Left kidney (tissue), 2 donors: Measurements from ENCODE around the gene ASB4. TPM values are rescaled to one million over a fixed set of nuclear protein-coding genes. Genes with fewer than 3 reads are reported as not detected.
"Not testable (repeated sequence)": the region's sequence is repeated elsewhere in the genome, so short reads cannot be mapped to it uniquely, and the experiment has no call there.

ENCODE experiments used
- DNase-seq: peaks from one replicate; pipeline ENCODE4 v3.0.0-alpha.2; 2013
- polyA plus RNA-seq: library from polyadenylated mRNA; unstranded; fragments of 120-200 nt; gene quantifications from one replicate; pipeline ENCODE4 v1.2.1, GENCODE V29; 2013; ENCODE audit not compliant: insufficient read length

Gene ASB4
- polyA plus RNA-seq, 1 donor = 0.10 TPM

DNA sequence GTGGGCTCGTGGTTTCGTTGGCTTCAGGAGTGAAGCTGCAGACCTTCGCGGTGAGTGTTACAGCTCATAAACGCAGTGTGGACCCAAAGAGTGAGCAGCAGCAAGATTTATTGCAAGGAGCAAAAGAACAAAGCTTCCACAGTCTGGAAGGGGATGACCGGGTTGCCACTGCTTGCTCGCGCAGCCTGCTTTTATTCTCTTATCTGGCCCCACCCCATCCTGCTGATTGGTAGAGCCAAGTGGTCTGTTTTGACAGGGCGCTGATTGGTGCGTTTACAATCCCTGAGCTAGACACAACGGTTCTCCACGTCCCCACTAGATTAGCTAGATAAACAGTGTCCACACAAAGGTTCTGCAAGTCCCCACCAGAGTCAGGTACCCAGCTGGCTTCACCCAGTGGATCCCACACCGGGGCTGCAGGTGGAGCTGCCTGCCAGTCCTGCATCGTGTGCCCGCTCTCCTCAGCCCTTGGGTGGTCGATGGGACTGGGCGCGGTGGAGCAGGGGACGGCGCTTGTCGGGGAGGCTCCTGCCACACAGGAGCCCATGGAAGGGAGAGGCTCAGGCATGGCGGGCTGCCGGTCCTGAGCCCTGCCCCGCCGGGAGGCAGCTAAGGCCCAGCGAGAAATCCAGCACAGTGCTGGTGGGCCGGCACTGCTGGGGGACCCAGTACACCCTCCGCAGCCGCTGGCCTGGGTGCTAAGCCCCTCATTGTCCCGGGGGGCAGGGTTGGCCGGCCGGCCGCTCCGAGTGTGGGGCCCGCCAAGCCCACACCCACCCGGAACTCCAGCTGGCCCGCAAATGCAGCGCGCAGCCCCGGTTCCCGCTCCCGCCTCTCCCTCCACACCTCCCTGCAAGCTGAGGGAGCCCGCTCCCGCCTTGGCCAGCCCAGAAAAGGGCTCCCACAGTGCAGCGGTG is 66.5 kb downstream of the ASB4 start:
- DNase-seq = not testable (repeated sequence)

DNA sequence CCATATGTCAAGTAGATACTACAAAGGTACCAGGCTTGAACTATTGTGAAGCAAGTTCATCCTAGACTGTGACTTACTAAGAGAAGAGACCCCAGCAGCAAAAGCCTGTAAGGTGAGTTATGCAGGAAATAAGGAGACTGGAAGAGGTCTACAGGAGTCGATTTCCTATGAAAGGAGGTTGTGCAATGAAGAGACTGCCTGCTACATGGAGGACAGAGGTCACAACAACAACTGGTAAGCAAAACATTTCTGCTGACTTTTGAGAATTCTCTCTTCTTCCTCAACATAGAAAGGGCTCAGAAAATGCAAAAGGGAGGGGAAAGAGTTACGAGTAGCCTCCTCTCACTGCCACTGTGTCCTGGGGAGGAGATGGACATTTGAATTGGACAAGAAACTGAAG is 68.2 kb downstream of the ASB4 start:
- DNase-seq = no peak

DNA sequence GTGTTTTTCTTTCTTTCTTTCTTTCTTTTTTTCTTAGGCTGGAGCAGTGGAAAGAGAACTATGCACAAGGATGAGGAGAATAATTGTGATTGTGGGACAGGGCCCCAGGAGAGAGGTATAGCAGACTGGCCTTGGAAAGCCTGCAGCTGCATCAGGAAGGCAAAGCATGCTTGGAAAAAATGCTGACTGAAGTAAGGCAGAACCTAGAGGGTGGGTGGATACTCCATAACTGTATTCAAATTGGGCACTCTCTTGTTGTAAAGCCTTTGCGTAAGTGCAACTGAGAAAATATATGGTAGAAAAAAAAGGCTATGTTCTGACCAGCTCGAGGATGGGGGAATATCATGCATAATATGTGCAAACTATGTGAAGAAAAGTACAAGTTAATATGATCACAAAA is 71.0 kb downstream of the ASB4 start:
- DNase-seq = no peak

DNA sequence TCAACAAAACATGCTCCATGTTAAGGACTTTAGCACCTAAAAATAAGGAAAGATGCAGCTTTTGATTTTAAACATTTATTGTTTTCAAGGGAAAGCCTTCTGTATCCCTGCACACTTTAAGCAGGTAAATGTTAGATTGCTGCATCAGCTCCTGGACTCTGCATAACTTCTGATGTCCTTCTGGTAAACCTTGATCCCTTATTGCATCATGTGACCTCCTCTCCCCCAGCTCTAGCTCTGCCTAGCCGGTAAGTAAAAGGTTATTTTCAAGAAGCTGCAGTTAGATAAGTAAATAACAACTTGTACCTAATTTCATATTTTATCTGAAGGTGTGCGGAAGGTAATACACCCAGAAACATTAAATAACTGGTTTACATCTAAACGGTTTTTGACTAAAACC is 73.1 kb downstream of the ASB4 start:
- DNase-seq = no peak

DNA sequence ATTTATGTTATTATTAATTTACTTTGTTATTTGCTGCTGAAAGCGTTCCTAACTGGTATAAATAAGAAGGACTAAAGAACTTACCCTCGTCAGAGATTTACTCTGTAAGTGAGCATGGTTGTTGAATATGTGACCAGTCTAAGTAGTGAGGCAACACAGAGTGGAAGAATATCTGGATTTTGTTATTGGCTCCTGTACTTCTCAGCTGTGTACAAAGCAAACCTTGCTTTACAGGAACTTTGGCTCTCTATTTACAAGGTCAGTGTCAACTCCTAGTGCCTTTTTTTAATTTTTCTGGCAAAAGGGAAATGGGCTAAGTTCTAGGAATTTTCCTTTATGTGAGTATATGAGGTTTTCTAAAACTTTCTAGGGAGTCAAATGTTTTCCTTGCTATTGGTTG is 74.9 kb downstream of the ASB4 start:
- DNase-seq = no peak

DNA sequence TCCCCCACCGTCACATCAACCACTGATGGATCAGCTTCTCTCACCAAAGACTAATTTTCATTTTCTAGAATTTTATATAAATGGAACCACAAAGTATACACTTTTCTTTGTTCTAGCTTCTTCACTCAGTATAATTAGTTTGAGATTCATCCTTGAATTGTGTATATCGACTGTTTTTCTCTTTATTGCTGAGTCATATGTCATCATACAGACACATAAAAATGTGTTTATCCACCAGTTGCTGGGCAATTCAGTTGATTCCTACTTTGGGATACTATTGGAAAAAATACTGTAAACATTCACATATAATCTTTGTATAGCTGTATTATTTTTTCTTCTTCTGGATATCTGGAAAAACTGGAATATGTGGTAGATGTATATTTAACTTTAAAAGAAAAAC is 84.0 kb downstream of the ASB4 start:
- no peak for DNase-seq

DNA sequence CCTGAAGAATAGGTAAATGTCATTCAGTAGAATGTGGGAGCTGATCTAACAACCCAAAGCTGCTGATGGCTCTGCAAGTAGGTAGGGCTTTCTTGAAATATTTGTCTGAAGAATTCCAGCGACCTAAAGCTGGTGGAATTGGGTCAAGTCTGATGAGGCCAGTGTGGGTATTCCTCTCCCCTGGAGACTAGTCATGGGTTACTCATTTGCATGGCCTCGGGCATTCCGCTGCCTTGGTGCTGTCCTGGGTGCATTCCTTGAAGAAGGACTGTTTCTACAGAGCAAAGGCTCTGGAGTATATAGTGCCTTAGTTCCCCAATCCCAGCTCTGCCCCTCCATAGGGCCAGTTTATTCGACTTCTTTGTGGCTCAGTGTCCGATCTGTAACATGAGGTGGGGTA is 91.4 kb downstream of the ASB4 start:
- DNase-seq = no peak

DNA sequence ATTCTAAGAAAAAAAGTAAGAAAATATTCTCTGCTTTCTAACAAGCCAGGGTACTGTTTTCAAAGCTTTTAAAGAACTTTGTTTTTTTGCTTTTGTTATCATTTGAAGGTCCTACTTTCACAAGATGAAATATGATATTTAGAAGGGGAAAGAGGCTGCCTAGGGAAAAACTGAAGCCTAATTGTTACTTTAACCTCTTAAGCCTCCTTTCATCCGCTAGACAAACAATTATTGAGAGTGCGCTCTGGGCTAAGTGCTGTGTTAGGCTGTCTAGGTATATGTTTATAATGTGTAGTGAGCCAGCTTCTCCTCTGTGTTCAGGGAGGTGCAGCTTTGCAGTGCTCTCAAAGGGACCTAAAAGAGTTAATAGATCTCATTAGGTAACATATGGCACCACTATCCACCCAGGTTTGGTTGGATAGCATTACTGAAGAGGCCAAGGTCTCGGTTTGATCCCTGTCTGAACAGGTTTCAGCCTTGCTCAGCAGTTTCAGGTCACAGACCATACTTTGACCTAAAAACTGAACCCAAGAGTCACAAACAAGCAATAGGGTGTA is 92.6 kb downstream of the ASB4 start:
- no peak for DNase-seq

DNA sequence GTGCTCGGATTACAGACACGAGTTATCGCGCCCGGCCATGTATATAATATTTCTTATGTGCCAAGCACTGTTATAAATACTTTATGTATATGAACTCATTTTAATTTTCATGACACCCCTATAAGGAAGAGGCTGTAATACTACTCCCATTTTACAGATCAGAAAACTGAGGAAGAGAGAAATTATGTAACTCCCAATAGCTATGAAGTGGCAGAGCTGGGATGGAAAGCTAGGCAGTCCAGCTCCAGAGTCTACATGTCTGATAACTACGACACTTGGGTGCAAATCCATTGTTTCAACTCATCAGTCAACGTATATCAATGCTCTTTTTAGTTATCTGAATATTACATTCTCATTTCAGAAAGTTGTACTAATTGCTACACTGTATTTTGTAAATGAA is 93.6 kb downstream of the ASB4 start:
- no peak for DNase-seq

DNA sequence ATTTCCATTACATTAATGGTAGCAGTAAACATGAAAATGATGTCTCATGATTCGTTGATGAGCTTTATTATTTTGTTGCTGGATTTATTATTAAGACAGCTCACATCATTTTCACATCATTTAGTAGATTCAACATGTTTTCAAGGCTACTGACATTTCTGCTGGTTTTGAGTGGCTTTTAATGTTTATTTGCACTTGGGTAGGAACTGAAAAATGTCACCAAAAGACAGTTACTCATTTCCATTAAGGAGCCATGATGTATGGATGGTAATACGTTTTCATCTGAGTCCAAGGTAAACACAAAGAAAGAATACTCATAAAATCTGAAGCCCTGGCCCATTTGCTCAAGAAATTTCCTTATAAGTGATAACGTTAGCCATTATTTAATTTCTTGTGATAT is 95.7 kb downstream of the ASB4 start:
- no peak for DNase-seq

DNA sequence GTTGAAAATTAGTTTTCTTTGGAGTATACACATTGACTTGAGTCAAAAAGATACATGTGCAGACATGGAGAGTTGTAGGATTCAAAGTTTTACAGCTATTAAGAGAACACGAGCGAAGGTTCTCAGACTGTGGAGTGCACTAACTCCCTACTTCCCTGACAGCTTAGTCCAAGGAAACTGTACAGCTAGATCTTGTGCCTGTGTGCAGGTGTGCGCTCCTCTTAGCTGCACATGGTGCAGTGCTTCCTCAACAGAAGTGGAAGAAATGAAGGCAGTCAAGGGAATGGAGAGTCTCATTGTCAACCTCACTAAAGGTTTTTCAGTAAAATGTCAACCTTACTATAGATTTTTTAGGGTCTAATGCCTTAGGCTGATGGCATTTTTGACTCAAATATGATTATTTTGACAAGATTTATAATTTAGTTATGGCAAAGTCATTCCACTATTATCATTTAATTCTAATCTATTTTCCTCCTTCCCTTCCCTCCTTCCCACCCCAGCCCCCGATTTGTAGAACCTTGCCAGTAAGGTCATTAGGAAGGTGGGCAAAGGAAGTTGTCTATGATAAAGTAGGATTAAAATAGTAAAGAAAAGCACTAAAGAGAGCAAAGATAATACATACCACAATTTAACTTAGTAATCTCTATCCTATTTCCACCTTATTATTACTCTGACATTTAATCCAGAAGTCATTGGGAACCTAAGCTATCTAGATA is 97.0 kb downstream of the ASB4 start:
- no peak for DNase-seq

DNA sequence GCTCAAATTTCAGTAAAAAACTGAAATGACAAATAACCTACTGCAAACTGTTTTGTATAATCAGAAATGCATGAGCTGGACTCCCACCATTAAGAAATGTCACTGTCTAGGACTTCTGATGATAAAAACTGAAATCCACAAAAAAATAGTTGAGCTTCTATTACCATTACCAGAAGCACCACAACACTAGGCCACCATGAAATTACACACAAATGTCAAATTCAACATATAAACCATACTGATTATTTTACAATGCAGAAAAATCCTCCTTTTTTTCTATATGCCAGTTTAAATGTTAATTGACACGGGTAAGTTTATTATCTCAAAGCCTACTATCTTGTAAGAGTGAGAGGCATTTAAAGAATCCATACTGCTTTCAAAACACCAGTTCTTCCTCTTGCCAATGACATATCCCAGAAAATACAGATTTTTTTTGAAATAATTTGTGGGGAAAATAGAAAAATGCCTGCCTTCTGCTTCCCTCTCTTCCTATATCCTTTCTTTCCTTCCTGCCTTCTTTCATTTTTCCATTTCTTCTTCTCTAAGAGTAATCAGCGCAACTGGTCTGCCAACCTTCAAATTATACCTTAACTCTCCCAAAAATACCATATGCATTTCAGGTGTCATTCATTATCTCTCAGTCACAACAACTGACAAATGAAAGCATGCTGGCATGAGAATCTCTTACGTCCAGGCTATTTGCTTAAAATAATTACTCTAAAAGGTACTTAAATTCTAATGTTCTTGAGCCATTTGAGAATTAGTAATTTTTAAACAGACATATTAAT is 98.3 kb downstream of the ASB4 start:
- DNase-seq = no peak

DNA sequence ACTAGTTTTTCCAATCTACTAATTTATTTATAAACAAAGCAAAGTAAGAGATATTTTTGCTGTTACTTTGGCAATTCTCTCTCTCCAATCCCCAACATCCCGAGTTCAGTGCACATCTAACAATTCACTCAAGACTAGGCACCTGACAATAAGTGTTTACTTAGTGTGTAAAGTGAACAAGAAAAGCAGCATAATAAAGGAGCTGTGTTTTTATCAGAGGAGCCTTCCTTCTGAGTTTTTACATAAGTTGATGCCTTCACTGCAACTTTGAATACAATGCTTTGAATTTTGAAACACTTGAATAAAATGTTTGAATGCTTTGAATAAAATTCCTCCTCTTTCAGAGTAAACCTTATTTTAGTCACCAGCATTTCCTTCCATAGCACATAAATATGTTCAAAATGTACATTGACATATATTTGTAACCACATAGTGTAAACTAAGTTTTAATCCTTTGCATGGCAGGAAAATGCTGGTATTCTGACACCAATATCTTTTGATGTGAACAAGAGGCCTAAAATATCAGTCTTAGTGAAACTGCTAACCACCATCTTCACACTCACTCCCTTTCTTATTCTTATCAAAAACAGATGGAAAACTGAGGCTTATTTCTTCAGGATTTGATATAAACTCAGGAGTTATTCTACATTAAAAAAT is 99.2 kb downstream of the ASB4 start:
- no peak for DNase-seq

DNA sequence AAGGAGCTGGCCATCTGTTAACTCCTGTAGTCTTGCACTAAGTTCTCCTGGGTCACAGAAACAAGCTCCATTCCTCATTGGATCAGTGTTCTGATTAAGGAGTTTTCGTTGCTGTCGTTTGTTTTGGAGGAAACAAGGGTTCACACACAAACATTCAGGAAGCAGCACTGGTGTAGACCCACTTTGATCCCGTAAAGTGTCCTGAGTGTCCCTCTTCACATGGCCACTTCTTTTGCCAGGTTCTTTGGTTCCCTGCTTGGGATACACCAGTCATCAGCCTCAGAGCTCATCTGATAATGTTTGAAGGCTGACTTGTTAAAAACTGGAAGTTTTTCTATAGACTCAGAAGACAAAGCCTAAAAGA is 99.7 kb downstream of the ASB4 start:
- no peak for DNase-seq

DNA sequence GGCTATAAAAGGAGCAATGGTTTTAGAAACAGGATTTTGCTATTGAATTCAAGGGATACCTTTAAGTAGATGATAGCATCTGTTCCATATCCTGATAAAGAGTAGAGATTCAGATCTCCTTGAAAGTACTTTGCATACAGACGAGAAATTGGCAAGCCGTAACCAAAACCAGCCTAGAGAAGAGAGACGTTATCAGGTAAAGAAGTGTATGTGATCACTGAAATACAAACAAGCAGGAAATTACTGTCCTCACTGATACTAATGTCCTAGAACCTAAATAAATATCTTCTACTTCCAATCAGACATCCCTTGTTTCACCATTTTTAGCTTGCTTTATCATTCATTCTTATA is 101.2 kb downstream of the ASB4 start:
- no peak for DNase-seq

DNA sequence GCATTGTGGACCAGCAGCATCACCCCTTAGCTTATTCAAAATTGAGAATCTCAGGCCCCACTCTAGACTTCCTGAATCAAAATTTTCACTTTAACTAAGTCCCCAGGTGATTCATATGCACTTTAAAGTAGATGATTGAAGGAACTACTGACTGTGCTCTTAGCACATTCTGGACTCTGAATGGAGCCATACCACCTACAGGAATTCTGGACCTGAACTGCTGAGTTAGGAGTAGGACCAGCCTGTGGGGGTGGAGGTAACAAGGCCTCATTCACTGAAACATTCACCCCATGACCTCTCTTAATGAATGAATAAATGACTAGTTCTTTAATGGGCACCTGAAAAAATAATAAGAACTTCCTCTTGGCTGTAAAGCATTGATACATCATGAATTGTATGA is 103.3 kb downstream of the ASB4 start:
- DNase-seq = no peak

DNA sequence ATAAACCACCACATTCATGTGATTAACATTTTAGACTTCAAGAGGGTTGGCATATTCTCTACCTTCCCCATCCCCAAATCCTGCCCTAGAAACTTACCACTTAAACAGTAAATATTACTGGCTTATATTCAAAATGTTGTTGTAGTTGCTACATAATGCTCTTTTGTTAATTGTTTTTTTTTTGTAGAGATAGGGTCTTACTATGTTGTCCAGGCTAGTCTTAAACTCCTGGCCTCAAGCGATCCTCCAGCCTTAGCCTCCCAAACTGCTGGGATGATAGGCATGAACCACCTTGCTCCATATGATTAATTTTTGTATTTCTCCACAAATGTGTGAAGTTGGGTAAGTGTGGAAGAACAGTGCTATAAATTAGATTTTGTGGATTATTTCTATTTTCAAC is 104.0 kb downstream of the ASB4 start:
- DNase-seq = no peak

Other genes with a start within 250 kb of the ASB4 start
- 0.33 TPM for gene PON1, start 161.4 kb upstream of the ASB4 start, polyA plus RNA-seq
- gene PON3, start 89.6 kb upstream of the ASB4 start, polyA plus RNA-seq = 2.5 TPM
- gene PON2, start 50.9 kb upstream of the ASB4 start, polyA plus RNA-seq = 265 TPM
- 17.4 TPM for gene PDK4, start 110.6 kb downstream of the ASB4 start, polyA plus RNA-seq